Measurements from ENCODE around the gene SMG7. TPM values are rescaled to one million over a fixed set of nuclear protein-coding genes. Genes with fewer than 3 reads are reported as not detected.

The SMG7 gene
- total RNA-seq, 1 experiment from 2014 or later = 54.1 TPM

DNA sequence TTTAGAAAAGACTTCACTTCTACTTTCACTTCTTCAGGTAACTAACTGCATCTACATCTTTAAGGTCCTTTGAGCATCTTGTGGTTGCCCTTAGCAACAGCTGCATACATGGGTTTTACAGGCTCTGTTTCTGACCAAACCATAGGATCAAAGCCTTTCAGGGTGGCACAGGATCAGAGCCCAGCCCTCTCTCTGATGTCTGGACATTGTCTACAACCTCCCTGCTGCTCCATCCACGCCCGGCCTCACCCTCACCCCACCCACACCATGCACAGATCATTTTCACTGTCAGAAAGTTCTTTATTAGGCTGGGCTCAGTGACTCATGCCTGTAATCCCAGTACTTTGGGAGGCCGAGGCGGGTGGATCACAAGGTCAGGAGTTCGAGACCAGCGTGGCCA, 112.7 kb downstream of the SMG7 start:
- ChIA-PET RAD21 (ENCODE audit: low non-redundant PET in 1 of 2, low total read pairs in 2 of 2, uncharacterized antibody in 2 of 2, unreplicated experiment in 2 of 2) (no interaction called here), POLR2A (no interaction called here), CTCF (no interaction called here)
- H3K9ac ChIP-seq (ENCODE audit: low read length) = no peak overlapping the region
- peaks cover 0 to 12% of the 10 kb centered on the region in 2 experiments; a peak in 2 of 4 replicates for H3K4me1 ChIP-seq (ENCODE audit: control insufficient read depth in 1 of 2, insufficient read depth in 2 of 2, low read length in 2 of 2)
- intact Hi-C loops (cut with micrococcal nuclease) = no loop called here
- peaks cover 3% of the 10 kb centered on the region; the same call in 1 of the 2 replicates for H3K9me2 ChIP-seq (ENCODE audit: insufficient read depth)
- no TSS peak for BruUV-seq (replicated peaks)
- H3K4me2 ChIP-seq (ENCODE audit: low read length) = no peak overlapping the region
- no peaks in the 10 kb centered on the region for H3K79me2 ChIP-seq (ENCODE audit: insufficient read depth, low read length)
- H3K4me3 ChIP-seq (replicated peaks in 1 of 2; ENCODE audit: low read depth in 1 of 2, low read length in 2 of 2) = no peak overlapping the region
- H3K27me3 ChIP-seq (ENCODE audit: insufficient read depth, low read length) = no peaks in the 10 kb centered on the region
- H3K27ac ChIP-seq (ENCODE audit: low read depth, low read length) = no peak overlapping the region
- ATAC-seq = peak; percentile 50
- H3K36me3 ChIP-seq (ENCODE audit: control insufficient read depth in 1 of 2, insufficient read depth in 2 of 2, low read length in 2 of 2) = no peaks in the 10 kb centered on the region
- no peaks in the 10 kb centered on the region for H3K9me3 ChIP-seq (ENCODE audit: control insufficient read depth in 1 of 2, insufficient read depth in 1 of 2, low read depth in 1 of 2, low read length in 2 of 2)
- TF ChIP-seq SIN3A (IDR thresholded peaks at IDR 0.05; ENCODE audit: low read depth) = no peak
- peak; percentile 38 for TF ChIP-seq TCF7L2 (IDR thresholded peaks at IDR 0.05; ENCODE audit: borderline replicate concordance, extremely low read depth, insufficient read depth, insufficient read length)
- no peak overlapping the region for H2AFZ ChIP-seq (ENCODE audit: low read depth, low read length, poor library complexity, severe bottlenecking)
- DNase-seq (ENCODE audit: low read depth, low spot score) = peak; percentile 7
- H4K20me1 ChIP-seq (ENCODE audit: insufficient read depth) = no peaks in the 10 kb centered on the region

DNA sequence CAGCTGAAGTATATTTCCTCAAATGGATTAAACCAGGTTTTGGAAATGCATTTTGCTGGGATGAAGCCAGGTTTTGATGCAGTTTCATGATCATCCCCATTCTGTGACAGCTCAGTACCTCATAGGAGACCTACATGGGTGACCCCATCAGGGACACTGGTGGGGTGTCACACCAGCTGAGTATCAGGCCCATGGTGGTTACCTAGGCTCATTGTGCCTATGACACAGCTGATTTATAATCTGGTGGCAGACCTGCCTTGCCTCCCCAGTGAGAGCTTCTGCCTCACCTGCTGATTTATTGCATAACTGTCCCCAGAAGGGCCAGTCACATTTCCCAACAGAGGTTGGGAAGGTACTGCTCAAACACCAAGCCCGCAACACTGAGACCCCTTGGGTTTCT, 114.2 kb downstream of the SMG7 start:
- Histone ChIP-seq H4K20me1 (ENCODE audit: insufficient read depth) (no peaks in the 10 kb centered on the region), H3K27ac (ENCODE audit: low read depth, low read length) (no peak overlapping the region), H3K9ac (ENCODE audit: low read length) (no peak overlapping the region), H3K9me2 (ENCODE audit: insufficient read depth) (peaks cover 3% of the 10 kb centered on the region; the same call in 1 of the 2 replicates), H3K36me3 (ENCODE audit: control insufficient read depth in 1 of 2, insufficient read depth in 2 of 2, low read length in 2 of 2) (no peaks in the 10 kb centered on the region), H3K79me2 (ENCODE audit: insufficient read depth, low read length) (no peaks in the 10 kb centered on the region), H2AFZ (ENCODE audit: low read depth, low read length, poor library complexity, severe bottlenecking) (no peak overlapping the region), H3K9me3 (ENCODE audit: control insufficient read depth in 1 of 2, insufficient read depth in 1 of 2, low read depth in 1 of 2, low read length in 2 of 2) (no peaks in the 10 kb centered on the region), H3K4me1 (ENCODE audit: control insufficient read depth in 1 of 2, insufficient read depth in 2 of 2, low read length in 2 of 2) (peaks cover 0 to 7% of the 10 kb centered on the region in 2 experiments; a peak in 1 of 4 replicates), H3K4me2 (ENCODE audit: low read length) (no peak overlapping the region), H3K27me3 (ENCODE audit: insufficient read depth, low read length) (no peaks in the 10 kb centered on the region), H3K4me3 (replicated peaks in 1 of 2; ENCODE audit: low read depth in 1 of 2, low read length in 2 of 2) (no peak overlapping the region)
- CTCF ChIA-PET = no interaction called here
- DNase-seq (ENCODE audit: low read depth, low spot score) (no peak), ATAC-seq (no peak)
- RAD21 ChIA-PET (ENCODE audit: low non-redundant PET in 1 of 2, low total read pairs in 2 of 2, uncharacterized antibody in 2 of 2, unreplicated experiment in 2 of 2) = no interaction called here
- POLR2A ChIA-PET = no interaction called here
- intact Hi-C loops (cut with micrococcal nuclease) = no loop called here
- no TSS peak for BruUV-seq (replicated peaks)
- no peak for TF ChIP-seq RAD21 (IDR thresholded peaks at IDR 0.05; ENCODE audit: low read depth)
- TF ChIP-seq ZBTB33 (IDR thresholded peaks at IDR 0.05; ENCODE audit: extremely low read depth, insufficient replicate concordance, low read length) = no peak
- TF ChIP-seq REST (IDR thresholded peaks at IDR 0.05; ENCODE audit: low read depth) = no peak
- no peak for TF ChIP-seq CEBPB (IDR thresholded peaks at IDR 0.05; ENCODE audit: low read depth)
- no peak for TF ChIP-seq ELF1 (IDR thresholded peaks at IDR 0.05; ENCODE audit: borderline replicate concordance, low read depth)
- no peak for TF ChIP-seq EZH2 (IDR thresholded peaks at IDR 0.05)
- no peak for TF ChIP-seq JUND (IDR thresholded peaks at IDR 0.05)
- TF ChIP-seq SP1 (IDR thresholded peaks at IDR 0.05; ENCODE audit: low read depth) = no peak
- TF ChIP-seq TCF7L2 (IDR thresholded peaks at IDR 0.05; ENCODE audit: borderline replicate concordance, extremely low read depth, insufficient read depth, insufficient read length) = no peak
- no peak for TF ChIP-seq ZNF274 (IDR thresholded peaks at IDR 0.05; ENCODE audit: low read depth, low read length)
- TF ChIP-seq CBX3 (IDR thresholded peaks at IDR 0.05; ENCODE audit: low read depth) = no peak
- TF ChIP-seq POLR2AphosphoS5 (IDR thresholded peaks at IDR 0.05; ENCODE audit: low read depth, low read length) = no peak
- no peak for TF ChIP-seq ZFX (IDR thresholded peaks at IDR 0.05)
- TF ChIP-seq FOSL1 (IDR thresholded peaks at IDR 0.05; ENCODE audit: low read depth) = no peak
- TF ChIP-seq EGR1 (IDR thresholded peaks at IDR 0.05; ENCODE audit: low read depth) = no peak
